Choroid plexus epithelial cell (primary cell): ENCODE data around the gene B4GALNT4.
"Not testable (repeated sequence)": the region's sequence is repeated elsewhere in the genome, so short reads cannot be mapped to it uniquely, and the experiment has no call there.

Experiments used
- DNase-seq: peaks from one replicate; pipeline ENCODE4 v3.0.0-alpha.2; 2010; ENCODE audit warnings: low read depth
- H3K4me3 ChIP-seq: 2 replicates; pipeline ENCODE4 v1.5.1; 2011; ENCODE audit warnings: low read depth, mild to moderate bottlenecking, control low read depth, low read length, moderate library complexity
- CTCF ChIP-seq: conservative IDR thresholded peaks from 2 replicates; pipeline ENCODE4 v1.5.1; 2011; ENCODE audit warnings: low read depth, mild to moderate bottlenecking, control low read depth, inconsistent platforms, low read length, moderate library complexity

B4GALNT4 gene

GRCh38 chr11:357582-357981 is 11.7 kb upstream of the B4GALNT4 start:
- H3K4me3 ChIP-seq: no peak overlapping the region
- DNase-seq: no peak
- TF ChIP-seq CTCF: no peak

- DNase-seq: no peak
- H3K4me3 ChIP-seq: no peak overlapping the region
- no peak for TF ChIP-seq CTCF
Measured at GRCh38 chr11:358129-358800, 11.0 kb upstream of the B4GALNT4 start.

GRCh38 chr11:359181-359714 is 10.1 kb upstream of the B4GALNT4 start:
- TF ChIP-seq CTCF: no peak
- no peak for DNase-seq
- no peak overlapping the region for H3K4me3 ChIP-seq

- no peak for TF ChIP-seq CTCF
Measured at GRCh38 chr11:360326-361280, 8.7 kb upstream of the B4GALNT4 start.

GRCh38 chr11:362642-363442 is 6.5 kb upstream of the B4GALNT4 start:
- no peak for TF ChIP-seq CTCF
- no peak overlapping the region for H3K4me3 ChIP-seq
- no peak for DNase-seq

More at GRCh38 chr11:360326-361280, 8.7 kb upstream of the B4GALNT4 start:
- no peak overlapping the region for H3K4me3 ChIP-seq
- no peak for DNase-seq

GRCh38 chr11:363443-363805 is 5.9 kb upstream of the B4GALNT4 start:
- H3K4me3 ChIP-seq, DNase-seq: not testable (repeated sequence)
